ENCODE data around the gene PNMA6E. TPM values are rescaled to one million over a fixed set of nuclear protein-coding genes. Genes with fewer than 3 reads are reported as not detected.

Gene PNMA6E
- total and polyA plus RNA-seq, 9 of the 15 experiments (the other 6 are each of a cell fraction or from before 2014, with no cell fraction given), result 0.03 TPM; not detected in 8

GRCh38 chrX:153361781-153362397, 39.3 kb downstream of the PNMA6E start (continued):
- TF ChIP-seq MEF2A (IDR thresholded peaks at IDR 0.05; ENCODE audit: control insufficient read depth, low read depth, low read length), result no peak
- TF ChIP-seq, protein P1, sequence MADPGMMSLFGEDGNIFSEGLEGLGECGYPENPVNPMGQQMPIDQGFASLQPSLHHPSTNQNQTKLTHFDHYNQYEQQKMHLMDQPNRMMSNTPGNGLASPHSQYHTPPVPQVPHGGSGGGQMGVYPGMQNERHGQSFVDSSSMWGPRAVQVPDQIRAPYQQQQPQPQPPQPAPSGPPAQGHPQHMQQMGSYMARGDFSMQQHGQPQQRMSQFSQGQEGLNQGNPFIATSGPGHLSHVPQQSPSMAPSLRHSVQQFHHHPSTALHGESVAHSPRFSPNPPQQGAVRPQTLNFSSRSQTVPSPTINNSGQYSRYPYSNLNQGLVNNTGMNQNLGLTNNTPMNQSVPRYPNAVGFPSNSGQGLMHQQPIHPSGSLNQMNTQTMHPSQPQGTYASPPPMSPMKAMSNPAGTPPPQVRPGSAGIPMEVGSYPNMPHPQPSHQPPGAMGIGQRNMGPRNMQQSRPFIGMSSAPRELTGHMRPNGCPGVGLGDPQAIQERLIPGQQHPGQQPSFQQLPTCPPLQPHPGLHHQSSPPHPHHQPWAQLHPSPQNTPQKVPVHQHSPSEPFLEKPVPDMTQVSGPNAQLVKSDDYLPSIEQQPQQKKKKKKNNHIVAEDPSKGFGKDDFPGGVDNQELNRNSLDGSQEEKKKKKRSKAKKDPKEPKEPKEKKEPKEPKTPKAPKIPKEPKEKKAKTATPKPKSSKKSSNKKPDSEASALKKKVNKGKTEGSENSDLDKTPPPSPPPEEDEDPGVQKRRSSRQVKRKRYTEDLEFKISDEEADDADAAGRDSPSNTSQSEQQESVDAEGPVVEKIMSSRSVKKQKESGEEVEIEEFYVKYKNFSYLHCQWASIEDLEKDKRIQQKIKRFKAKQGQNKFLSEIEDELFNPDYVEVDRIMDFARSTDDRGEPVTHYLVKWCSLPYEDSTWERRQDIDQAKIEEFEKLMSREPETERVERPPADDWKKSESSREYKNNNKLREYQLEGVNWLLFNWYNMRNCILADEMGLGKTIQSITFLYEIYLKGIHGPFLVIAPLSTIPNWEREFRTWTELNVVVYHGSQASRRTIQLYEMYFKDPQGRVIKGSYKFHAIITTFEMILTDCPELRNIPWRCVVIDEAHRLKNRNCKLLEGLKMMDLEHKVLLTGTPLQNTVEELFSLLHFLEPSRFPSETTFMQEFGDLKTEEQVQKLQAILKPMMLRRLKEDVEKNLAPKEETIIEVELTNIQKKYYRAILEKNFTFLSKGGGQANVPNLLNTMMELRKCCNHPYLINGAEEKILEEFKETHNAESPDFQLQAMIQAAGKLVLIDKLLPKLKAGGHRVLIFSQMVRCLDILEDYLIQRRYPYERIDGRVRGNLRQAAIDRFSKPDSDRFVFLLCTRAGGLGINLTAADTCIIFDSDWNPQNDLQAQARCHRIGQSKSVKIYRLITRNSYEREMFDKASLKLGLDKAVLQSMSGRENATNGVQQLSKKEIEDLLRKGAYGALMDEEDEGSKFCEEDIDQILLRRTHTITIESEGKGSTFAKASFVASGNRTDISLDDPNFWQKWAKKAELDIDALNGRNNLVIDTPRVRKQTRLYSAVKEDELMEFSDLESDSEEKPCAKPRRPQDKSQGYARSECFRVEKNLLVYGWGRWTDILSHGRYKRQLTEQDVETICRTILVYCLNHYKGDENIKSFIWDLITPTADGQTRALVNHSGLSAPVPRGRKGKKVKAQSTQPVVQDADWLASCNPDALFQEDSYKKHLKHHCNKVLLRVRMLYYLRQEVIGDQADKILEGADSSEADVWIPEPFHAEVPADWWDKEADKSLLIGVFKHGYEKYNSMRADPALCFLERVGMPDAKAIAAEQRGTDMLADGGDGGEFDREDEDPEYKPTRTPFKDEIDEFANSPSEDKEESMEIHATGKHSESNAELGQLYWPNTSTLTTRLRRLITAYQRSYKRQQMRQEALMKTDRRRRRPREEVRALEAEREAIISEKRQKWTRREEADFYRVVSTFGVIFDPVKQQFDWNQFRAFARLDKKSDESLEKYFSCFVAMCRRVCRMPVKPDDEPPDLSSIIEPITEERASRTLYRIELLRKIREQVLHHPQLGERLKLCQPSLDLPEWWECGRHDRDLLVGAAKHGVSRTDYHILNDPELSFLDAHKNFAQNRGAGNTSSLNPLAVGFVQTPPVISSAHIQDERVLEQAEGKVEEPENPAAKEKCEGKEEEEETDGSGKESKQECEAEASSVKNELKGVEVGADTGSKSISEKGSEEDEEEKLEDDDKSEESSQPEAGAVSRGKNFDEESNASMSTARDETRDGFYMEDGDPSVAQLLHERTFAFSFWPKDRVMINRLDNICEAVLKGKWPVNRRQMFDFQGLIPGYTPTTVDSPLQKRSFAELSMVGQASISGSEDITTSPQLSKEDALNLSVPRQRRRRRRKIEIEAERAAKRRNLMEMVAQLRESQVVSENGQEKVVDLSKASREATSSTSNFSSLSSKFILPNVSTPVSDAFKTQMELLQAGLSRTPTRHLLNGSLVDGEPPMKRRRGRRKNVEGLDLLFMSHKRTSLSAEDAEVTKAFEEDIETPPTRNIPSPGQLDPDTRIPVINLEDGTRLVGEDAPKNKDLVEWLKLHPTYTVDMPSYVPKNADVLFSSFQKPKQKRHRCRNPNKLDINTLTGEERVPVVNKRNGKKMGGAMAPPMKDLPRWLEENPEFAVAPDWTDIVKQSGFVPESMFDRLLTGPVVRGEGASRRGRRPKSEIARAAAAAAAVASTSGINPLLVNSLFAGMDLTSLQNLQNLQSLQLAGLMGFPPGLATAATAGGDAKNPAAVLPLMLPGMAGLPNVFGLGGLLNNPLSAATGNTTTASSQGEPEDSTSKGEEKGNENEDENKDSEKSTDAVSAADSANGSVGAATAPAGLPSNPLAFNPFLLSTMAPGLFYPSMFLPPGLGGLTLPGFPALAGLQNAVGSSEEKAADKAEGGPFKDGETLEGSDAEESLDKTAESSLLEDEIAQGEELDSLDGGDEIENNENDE (IDR thresholded peaks at IDR 0.05; ENCODE audit: low read depth, low read length), result no peak
- TF ChIP-seq MEIS2 (IDR thresholded peaks at IDR 0.05; ENCODE audit: partially characterized antibody), result no peak
- peak in 1 of 2 experiments; percentile 51; a peak in 1 of 4 replicates for TF ChIP-seq RCOR1 (IDR thresholded peaks at IDR 0.05; ENCODE audit: borderline replicate concordance in 1 of 2, low read depth in 2 of 2, low read length in 2 of 2)

All from K562 (cell line).